ENCODE measurements around the gene MYG1.
"Not testable (repeated sequence)": the region's sequence is repeated elsewhere in the genome, so short reads cannot be mapped to it uniquely, and the experiment has no call there.

- not testable (repeated sequence) for TF ChIP-seq CTCF, POLR2AphosphoS5 (IDR thresholded peaks at IDR 0.05)
Measured at GRCh38 chr12:53297106-53297505, 2.4 kb upstream of the MYG1 start.

Data from suprapubic skin (tissue), 3 donors.